Measurements from ENCODE around the gene NHLRC4. TPM values are rescaled to one million over a fixed set of nuclear protein-coding genes. Genes with fewer than 3 reads are reported as not detected.

NHLRC4 gene
- polyA plus RNA-seq, 3 donors: 6.4 to 6.9 (median 6.6) TPM

- no peak for DNase-seq (ENCODE audit: low read depth in 3 of 3, low spot score in 2 of 3)
Observed at GRCh38 chr16:580141-580945, 13.5 kb downstream of the NHLRC4 start.

GRCh38 chr16:580946-581498 is 14.2 kb downstream of the NHLRC4 start:
- no peak for DNase-seq (ENCODE audit: low read depth in 3 of 3, low spot score in 2 of 3)

- no peak for DNase-seq (ENCODE audit: low read depth in 3 of 3, low spot score in 2 of 3)
Observed at GRCh38 chr16:582218-582613, 15.4 kb downstream of the NHLRC4 start.

- DNase-seq (ENCODE audit: low read depth in 3 of 3, low spot score in 2 of 3): no peak
Observed at GRCh38 chr16:582614-583331, 16.0 kb downstream of the NHLRC4 start.

GRCh38 chr16:583470-583814 is 16.6 kb downstream of the NHLRC4 start:
- no peak for DNase-seq (ENCODE audit: low read depth in 3 of 3, low spot score in 2 of 3)

GRCh38 chr16:583815-584591 is 17.2 kb downstream of the NHLRC4 start:
- no peak for DNase-seq (ENCODE audit: low read depth in 3 of 3, low spot score in 2 of 3)

GRCh38 chr16:585351-585750 is 18.5 kb downstream of the NHLRC4 start:
- no peak for DNase-seq (ENCODE audit: low read depth in 3 of 3, low spot score in 2 of 3)

- no peak for DNase-seq (ENCODE audit: low read depth in 3 of 3, low spot score in 2 of 3)
Observed at GRCh38 chr16:586047-586644, 19.3 kb downstream of the NHLRC4 start.

- DNase-seq (ENCODE audit: low read depth in 3 of 3, low spot score in 2 of 3): no peak
Observed at GRCh38 chr16:586645-587590, 20.1 kb downstream of the NHLRC4 start.

- no peak for DNase-seq (ENCODE audit: low read depth in 3 of 3, low spot score in 2 of 3)
Observed at GRCh38 chr16:588639-588888, 21.8 kb downstream of the NHLRC4 start.

- peak; percentile 90 to 94 (median 91) for DNase-seq (ENCODE audit: low read depth in 3 of 3, low spot score in 2 of 3)
Observed at GRCh38 chr16:588889-589657, 22.3 kb downstream of the NHLRC4 start.

GRCh38 chr16:589658-590187 is 22.9 kb downstream of the NHLRC4 start, which contains the start of gene RAB40C:
Gene RAB40C, plus strand, starts transcription at chr16:590066. Its CDS starts 226 bp downstream, at chr16:590292.
- DNase-seq (ENCODE audit: low read depth in 3 of 3, low spot score in 2 of 3): peak; percentile 92 to 95 (median 94)

- DNase-seq (ENCODE audit: low read depth in 3 of 3, low spot score in 2 of 3): no peak
Observed at GRCh38 chr16:590188-590814, 23.5 kb downstream of the NHLRC4 start.

GRCh38 chr16:590815-591200 is 24.0 kb downstream of the NHLRC4 start:
- no peak for DNase-seq (ENCODE audit: low read depth in 3 of 3, low spot score in 2 of 3)

GRCh38 chr16:591231-591630 is 24.4 kb downstream of the NHLRC4 start:
- DNase-seq (ENCODE audit: low read depth in 3 of 3, low spot score in 2 of 3): no peak

GRCh38 chr16:591892-592517 is 25.2 kb downstream of the NHLRC4 start:
- no peak for DNase-seq (ENCODE audit: low read depth in 3 of 3, low spot score in 2 of 3)

- DNase-seq (ENCODE audit: low read depth in 3 of 3, low spot score in 2 of 3): no peak
Observed at GRCh38 chr16:592518-593306, 25.9 kb downstream of the NHLRC4 start.
